K562 (cell line): ENCODE measurements around the gene GNG11.

Experiments
- ATF2 ChIP-seq: sonication (generic); formaldehyde crosslinking; IDR thresholded peaks from 2 replicates; pipeline ENCODE4 v1.8.1; 2022; ENCODE audit warnings: missing genetic modification reagents
- U2AF1 ChIP-seq: fragments of 200-400 bp; formaldehyde crosslinking; optimal IDR thresholded peaks from 2 replicates; pipeline ENCODE3; 2017; ENCODE audit warnings: mild to moderate bottlenecking, low read depth, low read length, moderate library complexity

GRCh38 chr7:93894966-93895640 lies 26.4 kb upstream of the GNG11 start:
- TF ChIP-seq ATF2: no peak
- no peak for TF ChIP-seq U2AF1
